HepG2 (cell line): ENCODE data around the gene CLIC1. TPM values are rescaled to one million over a fixed set of nuclear protein-coding genes. Genes with fewer than 3 reads are reported as not detected.

Experiments
- JUNB ChIP-seq: sonication (generic); formaldehyde crosslinking; IDR thresholded peaks from 2 replicates; pipeline ENCODE4 v1.8.0; 2022; ENCODE audit warnings: missing genetic modification reagents, mild to moderate bottlenecking, borderline replicate concordance
- KDM2A ChIP-seq: sonication (generic); formaldehyde crosslinking; IDR thresholded peaks from 2 replicates; pipeline ENCODE4 v1.4.0; 2020; ENCODE audit warnings: low read depth, missing genetic modification reagents, borderline replicate concordance
- LCORL ChIP-seq, 2 experiments: fragments of 450-650 bp in 1 of 2; sonication (generic) in 1 of 2; formaldehyde crosslinking in 1 of 2; IDR thresholded peaks; 2 replicates each; pipeline versions ENCODE4 v1.5.0 to v1.6.1; 2017 to 2020; ENCODE audit warnings: antibody characterized with exemption in 1 of 2, missing genetic modification reagents in 1 of 2
- NR2C2 ChIP-seq: sonication (generic); formaldehyde crosslinking; IDR thresholded peaks from 2 replicates; pipeline ENCODE4 v1.4.0; 2020; ENCODE audit warnings: missing genetic modification reagents, mild to moderate bottlenecking, moderate library complexity, borderline replicate concordance
- SPEN ChIP-seq: sonication (generic); formaldehyde crosslinking; IDR thresholded peaks from 2 replicates; pipeline ENCODE4 v1.5.1; 2020; ENCODE audit warnings: low read depth, mild to moderate bottlenecking, missing genetic modification reagents
- TBX3 ChIP-seq: fragments of 450-650 bp; IDR thresholded peaks from 2 replicates; pipeline ENCODE4 v1.6.1; 2017; ENCODE audit warnings: antibody characterized with exemption, mild to moderate bottlenecking, inconsistent platforms, borderline replicate concordance
- ZBTB3 ChIP-seq: sonication (generic); formaldehyde crosslinking; IDR thresholded peaks from 2 replicates; pipeline ENCODE4 v1.4.0; 2020; ENCODE audit warnings: low read depth, mild to moderate bottlenecking, moderate library complexity, missing genetic modification reagents, borderline replicate concordance
- ZBTB38 ChIP-seq: sonication (generic); formaldehyde crosslinking; IDR thresholded peaks from 2 replicates; pipeline ENCODE4 v1.5.1; 2020; ENCODE audit warnings: mild to moderate bottlenecking, missing genetic modification reagents
- ZBTB7B ChIP-seq: sonication (generic); formaldehyde crosslinking; IDR thresholded peaks from 2 replicates; pipeline ENCODE4 v1.4.0; 2020; ENCODE audit warnings: missing genetic modification reagents
- ZFYVE20 ChIP-seq: sonication (generic); formaldehyde crosslinking; IDR thresholded peaks from 2 replicates; pipeline ENCODE4 v1.8.0; 2023; ENCODE audit warnings: low read depth, mild to moderate bottlenecking, moderate library complexity, missing genetic modification reagents, borderline replicate concordance
- ZNF30 ChIP-seq: sonication (generic); formaldehyde crosslinking; IDR thresholded peaks from 2 replicates; pipeline ENCODE4 v1.5.0; 2020; ENCODE audit warnings: mild to moderate bottlenecking, missing genetic modification reagents
- ZNF451 ChIP-seq: sonication (generic); formaldehyde crosslinking; IDR thresholded peaks from 2 replicates; pipeline ENCODE4 v1.5.0; 2020; ENCODE audit warnings: mild to moderate bottlenecking, missing genetic modification reagents
- ZNF7 ChIP-seq: IDR thresholded peaks from 2 replicates; pipeline ENCODE4 v1.6.1; 2016; ENCODE audit warnings: missing biosample characterization, missing genetic modification reagents
- ZNF737 ChIP-seq: sonication (generic); formaldehyde crosslinking; IDR thresholded peaks from 2 replicates; pipeline ENCODE4 v1.5.0; 2020; ENCODE audit warnings: missing genetic modification reagents, mild to moderate bottlenecking, borderline replicate concordance
- polyA plus RNA-seq, 8 experiments: library from polyadenylated mRNA; depleted of rRNA in 3 of 8; stranded (reverse) in 7 of 8; unstranded in 1 of 8; fragments of >200 nt; fragmentation: Illumina TruSeq in 4 of 8; extraction: Trizol in 4 of 8; gene quantifications; 2 replicates each; pipeline versions ENCODE4 v1.2.1 to v1.2.3, GENCODE V29; 2011 to 2016; ENCODE audit warnings: low read depth in 4 of 8, missing spikeins in 1 of 8, mixed read lengths in 1 of 8; ENCODE audit not compliant: insufficient read depth in 1 of 8
- total RNA-seq, 5 experiments: library from RNA; depleted of rRNA; stranded (reverse); fragments of >200 nt; fragmentation: Illumina TruSeq; extraction: Trizol; gene quantifications; 2 replicates each; pipeline ENCODE4 v1.2.3, GENCODE V29; 2016; ENCODE audit warnings: low read depth in 1 of 5
- TF ChIP-seq, protein P1 (sequence below): sonication (generic); formaldehyde crosslinking; IDR thresholded peaks from 2 replicates; pipeline ENCODE4 v1.4.0; 2020; ENCODE audit warnings: missing genetic modification reagents, borderline replicate concordance
- TF ChIP-seq, protein P2 (sequence below): sonication (generic); formaldehyde crosslinking; IDR thresholded peaks from 2 replicates; pipeline ENCODE4 v1.4.0; 2020; ENCODE audit warnings: missing genetic modification reagents
- TF ChIP-seq, protein P3 (sequence below): IDR thresholded peaks from 2 replicates; pipeline ENCODE4 v1.6.1; 2016; ENCODE audit warnings: missing compliant biosample characterization, missing genetic modification reagents, borderline replicate concordance
- TF ChIP-seq, protein P4 (sequence below): sonication (generic); formaldehyde crosslinking; IDR thresholded peaks from 2 replicates; pipeline ENCODE4 v1.5.0; 2020; ENCODE audit warnings: missing genetic modification reagents
- TF ChIP-seq, protein P5 (sequence below): IDR thresholded peaks from 2 replicates; pipeline ENCODE4 v1.6.1; 2012; ENCODE audit warnings: low read depth, low read length, improper control_type of control experiment

Gene CLIC1
- total and polyA plus RNA-seq, 2 of the 13 experiments (the other 11 are each of a cell fraction or from before 2014, with no cell fraction given): 602 to 891 TPM

DNA sequence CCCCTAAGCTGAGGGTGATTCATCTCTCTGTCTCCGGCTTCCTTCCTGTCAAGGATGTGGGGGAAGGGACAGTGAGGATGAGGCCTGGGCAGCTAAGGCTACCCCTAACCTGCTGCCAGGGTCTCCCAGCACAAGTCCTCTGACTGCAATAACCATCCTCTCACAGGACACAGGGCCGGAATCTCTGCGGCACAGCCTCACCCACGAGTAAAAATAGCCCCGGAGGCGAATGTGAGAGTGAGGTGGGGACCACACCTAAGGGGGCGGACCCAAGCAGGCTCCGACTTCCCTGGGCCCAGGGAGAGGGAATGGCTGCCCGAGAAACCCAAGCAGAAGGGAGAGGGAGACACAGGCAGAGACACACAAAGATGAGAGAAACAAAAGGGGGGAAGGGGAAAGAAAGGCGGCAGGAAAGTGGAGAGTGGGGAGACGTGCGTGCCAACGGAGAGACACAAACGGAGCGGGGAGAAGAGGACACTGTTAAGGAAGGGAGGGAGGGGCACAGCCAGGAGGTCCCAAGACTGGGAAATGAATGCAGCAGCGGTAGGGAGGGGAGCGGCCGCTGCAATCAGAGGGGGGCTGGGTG lies 1.4 kb downstream of the CLIC1 start (continued):
- TF ChIP-seq, protein P1, sequence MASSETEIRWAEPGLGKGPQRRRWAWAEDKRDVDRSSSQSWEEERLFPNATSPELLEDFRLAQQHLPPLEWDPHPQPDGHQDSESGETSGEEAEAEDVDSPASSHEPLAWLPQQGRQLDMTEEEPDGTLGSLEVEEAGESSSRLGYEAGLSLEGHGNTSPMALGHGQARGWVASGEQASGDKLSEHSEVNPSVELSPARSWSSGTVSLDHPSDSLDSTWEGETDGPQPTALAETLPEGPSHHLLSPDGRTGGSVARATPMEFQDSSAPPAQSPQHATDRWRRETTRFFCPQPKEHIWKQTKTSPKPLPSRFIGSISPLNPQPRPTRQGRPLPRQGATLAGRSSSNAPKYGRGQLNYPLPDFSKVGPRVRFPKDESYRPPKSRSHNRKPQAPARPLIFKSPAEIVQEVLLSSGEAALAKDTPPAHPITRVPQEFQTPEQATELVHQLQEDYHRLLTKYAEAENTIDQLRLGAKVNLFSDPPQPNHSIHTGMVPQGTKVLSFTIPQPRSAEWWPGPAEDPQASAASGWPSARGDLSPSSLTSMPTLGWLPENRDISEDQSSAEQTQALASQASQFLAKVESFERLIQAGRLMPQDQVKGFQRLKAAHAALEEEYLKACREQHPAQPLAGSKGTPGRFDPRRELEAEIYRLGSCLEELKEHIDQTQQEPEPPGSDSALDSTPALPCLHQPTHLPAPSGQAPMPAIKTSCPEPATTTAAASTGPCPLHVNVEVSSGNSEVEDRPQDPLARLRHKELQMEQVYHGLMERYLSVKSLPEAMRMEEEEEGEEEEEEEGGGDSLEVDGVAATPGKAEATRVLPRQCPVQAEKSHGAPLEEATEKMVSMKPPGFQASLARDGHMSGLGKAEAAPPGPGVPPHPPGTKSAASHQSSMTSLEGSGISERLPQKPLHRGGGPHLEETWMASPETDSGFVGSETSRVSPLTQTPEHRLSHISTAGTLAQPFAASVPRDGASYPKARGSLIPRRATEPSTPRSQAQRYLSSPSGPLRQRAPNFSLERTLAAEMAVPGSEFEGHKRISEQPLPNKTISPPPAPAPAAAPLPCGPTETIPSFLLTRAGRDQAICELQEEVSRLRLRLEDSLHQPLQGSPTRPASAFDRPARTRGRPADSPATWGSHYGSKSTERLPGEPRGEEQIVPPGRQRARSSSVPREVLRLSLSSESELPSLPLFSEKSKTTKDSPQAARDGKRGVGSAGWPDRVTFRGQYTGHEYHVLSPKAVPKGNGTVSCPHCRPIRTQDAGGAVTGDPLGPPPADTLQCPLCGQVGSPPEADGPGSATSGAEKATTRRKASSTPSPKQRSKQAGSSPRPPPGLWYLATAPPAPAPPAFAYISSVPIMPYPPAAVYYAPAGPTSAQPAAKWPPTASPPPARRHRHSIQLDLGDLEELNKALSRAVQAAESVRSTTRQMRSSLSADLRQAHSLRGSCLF: no peak
- TF ChIP-seq ZNF7 (no peak), JUNB (CRISPR knock-in tag) (no peak), TBX3 (no peak), ZFYVE20 (CRISPR knock-in tag) (no peak), SPEN (CRISPR knock-in tag) (peak; percentile 72), NR2C2 (no peak), ZNF737 (no peak), ZBTB38 (CRISPR knock-in tag) (no peak), ZNF30 (CRISPR knock-in tag) (no peak), ZBTB7B (CRISPR knock-in tag) (0 out of 2 replicates have a peak, but pooled peaks have one; percentile 19), KDM2A (CRISPR knock-in tag) (peak; percentile 24; the same call in 1 of the 2 replicates), ZBTB3 (no peak), ZNF451 (no peak), LCORL (IDR thresholded peaks at IDR 0.05) (no peak), LCORL (CRISPR knock-in tag; IDR thresholded peaks at IDR 0.05) (0 out of 2 replicates have a peak, but pooled peaks have one; percentile 13)
- TF ChIP-seq, protein P2, sequence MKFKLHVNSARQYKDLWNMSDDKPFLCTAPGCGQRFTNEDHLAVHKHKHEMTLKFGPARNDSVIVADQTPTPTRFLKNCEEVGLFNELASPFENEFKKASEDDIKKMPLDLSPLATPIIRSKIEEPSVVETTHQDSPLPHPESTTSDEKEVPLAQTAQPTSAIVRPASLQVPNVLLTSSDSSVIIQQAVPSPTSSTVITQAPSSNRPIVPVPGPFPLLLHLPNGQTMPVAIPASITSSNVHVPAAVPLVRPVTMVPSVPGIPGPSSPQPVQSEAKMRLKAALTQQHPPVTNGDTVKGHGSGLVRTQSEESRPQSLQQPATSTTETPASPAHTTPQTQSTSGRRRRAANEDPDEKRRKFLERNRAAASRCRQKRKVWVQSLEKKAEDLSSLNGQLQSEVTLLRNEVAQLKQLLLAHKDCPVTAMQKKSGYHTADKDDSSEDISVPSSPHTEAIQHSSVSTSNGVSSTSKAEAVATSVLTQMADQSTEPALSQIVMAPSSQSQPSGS (CRISPR knock-in tag): no peak
- TF ChIP-seq, protein P3, sequence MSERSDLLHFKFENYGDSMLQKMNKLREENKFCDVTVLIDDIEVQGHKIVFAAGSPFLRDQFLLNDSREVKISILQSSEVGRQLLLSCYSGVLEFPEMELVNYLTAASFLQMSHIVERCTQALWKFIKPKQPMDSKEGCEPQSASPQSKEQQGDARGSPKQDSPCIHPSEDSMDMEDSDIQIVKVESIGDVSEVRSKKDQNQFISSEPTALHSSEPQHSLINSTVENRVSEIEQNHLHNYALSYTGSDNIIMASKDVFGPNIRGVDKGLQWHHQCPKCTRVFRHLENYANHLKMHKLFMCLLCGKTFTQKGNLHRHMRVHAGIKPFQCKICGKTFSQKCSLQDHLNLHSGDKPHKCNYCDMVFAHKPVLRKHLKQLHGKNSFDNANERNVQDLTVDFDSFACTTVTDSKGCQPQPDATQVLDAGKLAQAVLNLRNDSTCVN (CRISPR knock-in tag): no peak
- TF ChIP-seq, protein P4, sequence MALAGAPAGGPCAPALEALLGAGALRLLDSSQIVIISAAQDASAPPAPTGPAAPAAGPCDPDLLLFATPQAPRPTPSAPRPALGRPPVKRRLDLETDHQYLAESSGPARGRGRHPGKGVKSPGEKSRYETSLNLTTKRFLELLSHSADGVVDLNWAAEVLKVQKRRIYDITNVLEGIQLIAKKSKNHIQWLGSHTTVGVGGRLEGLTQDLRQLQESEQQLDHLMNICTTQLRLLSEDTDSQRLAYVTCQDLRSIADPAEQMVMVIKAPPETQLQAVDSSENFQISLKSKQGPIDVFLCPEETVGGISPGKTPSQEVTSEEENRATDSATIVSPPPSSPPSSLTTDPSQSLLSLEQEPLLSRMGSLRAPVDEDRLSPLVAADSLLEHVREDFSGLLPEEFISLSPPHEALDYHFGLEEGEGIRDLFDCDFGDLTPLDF: no peak
- TF ChIP-seq, protein P5, sequence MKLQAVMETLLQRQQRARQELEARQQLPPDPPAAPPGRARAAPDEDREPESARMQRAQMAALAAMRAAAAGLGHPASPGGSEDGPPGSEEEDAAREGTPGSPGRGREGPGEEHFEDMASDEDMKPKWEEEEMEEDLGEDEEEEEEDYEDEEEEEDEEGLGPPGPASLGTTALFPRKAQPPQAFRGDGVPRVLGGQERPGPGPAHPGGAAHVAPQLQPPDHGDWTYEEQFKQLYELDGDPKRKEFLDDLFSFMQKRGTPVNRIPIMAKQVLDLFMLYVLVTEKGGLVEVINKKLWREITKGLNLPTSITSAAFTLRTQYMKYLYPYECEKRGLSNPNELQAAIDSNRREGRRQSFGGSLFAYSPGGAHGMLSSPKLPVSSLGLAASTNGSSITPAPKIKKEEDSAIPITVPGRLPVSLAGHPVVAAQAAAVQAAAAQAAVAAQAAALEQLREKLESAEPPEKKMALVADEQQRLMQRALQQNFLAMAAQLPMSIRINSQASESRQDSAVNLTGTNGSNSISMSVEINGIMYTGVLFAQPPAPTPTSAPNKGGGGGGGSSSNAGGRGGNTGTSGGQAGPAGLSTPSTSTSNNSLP: no peak
